A673 (cell line): Measurements from ENCODE around the gene BEND6.

Experiments used
- CTCF ChIP-seq: fragments of 300-800, 200-600 bp; sonication (generic); conservative IDR thresholded peaks from 2 replicates; pipeline ENCODE4 v1.5.1; 2017; ENCODE audit warnings: low read depth, mild to moderate bottlenecking, antibody characterized with exemption, low read length, moderate library complexity, mixed read lengths
- EZH2 ChIP-seq: fragments of 200-600 bp; sonication (generic); IDR thresholded peaks from 2 replicates; pipeline ENCODE4 v1.6.1; 2017; ENCODE audit warnings: borderline replicate concordance, low read depth, mild to moderate bottlenecking, mixed read lengths, antibody characterized with exemption, low read length; ENCODE audit not compliant: poor library complexity, severe bottlenecking

GRCh38 chr6:57038906-57039305 lies 84.0 kb downstream of the BEND6 start:
- no peak for TF ChIP-seq CTCF
- no peak for TF ChIP-seq EZH2
